Sigmoid colon (tissue), 4 donors: ENCODE data around the gene PTPN6.

Experiments
- EP300 ChIP-seq, 4 donors: sonication (generic); formaldehyde crosslinking; IDR thresholded peaks; one replicate each; pipeline ENCODE4 v1.6.1; 2017; ENCODE audit warnings: antibody characterized with exemption in 4 of 4
- POLR2A ChIP-seq, 2 donors: fragments of 450-650 bp; IDR thresholded peaks; one replicate each; pipeline ENCODE4 v1.6.1; 2016; ENCODE audit warnings: antibody characterized with exemption in 2 of 2, mild to moderate bottlenecking in 2 of 2, moderate library complexity in 2 of 2
- POLR2AphosphoS5 ChIP-seq, 4 donors: sonication (generic); formaldehyde crosslinking; IDR thresholded peaks; one replicate each; pipeline ENCODE4 v1.6.1; 2017; ENCODE audit warnings: antibody characterized with exemption in 4 of 4
- TF ChIP-seq, protein P1 (sequence below), 4 experiments: fragments of 450-650 bp in 3 of 4; fragments of 200-600 bp in 1 of 4; IDR thresholded peaks; one replicate each; pipeline ENCODE4 v1.5.1; 2016 to 2019; ENCODE audit warnings: antibody characterized with exemption in 4 of 4, mild to moderate bottlenecking in 3 of 4, moderate library complexity in 2 of 4

DNA sequence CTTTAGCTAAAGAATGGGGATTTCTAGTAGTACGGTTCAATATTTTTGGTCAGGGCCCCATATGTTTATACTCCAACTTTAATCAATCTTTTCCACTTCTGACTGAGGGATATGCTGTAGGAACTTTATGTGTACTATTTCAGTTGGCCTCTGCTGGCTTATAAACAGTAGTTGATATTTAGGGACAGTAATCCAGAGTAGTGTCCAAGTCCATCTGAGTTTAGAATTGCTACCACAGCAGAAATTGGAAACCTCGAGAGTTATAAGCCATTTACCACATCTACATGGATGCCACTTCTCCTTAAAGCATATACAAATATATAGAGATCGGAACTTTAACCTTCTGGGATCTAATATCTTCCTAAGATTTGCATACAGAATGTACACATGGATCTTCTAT is 55.5 kb downstream of the PTPN6 start:
- TF ChIP-seq, protein P1, sequence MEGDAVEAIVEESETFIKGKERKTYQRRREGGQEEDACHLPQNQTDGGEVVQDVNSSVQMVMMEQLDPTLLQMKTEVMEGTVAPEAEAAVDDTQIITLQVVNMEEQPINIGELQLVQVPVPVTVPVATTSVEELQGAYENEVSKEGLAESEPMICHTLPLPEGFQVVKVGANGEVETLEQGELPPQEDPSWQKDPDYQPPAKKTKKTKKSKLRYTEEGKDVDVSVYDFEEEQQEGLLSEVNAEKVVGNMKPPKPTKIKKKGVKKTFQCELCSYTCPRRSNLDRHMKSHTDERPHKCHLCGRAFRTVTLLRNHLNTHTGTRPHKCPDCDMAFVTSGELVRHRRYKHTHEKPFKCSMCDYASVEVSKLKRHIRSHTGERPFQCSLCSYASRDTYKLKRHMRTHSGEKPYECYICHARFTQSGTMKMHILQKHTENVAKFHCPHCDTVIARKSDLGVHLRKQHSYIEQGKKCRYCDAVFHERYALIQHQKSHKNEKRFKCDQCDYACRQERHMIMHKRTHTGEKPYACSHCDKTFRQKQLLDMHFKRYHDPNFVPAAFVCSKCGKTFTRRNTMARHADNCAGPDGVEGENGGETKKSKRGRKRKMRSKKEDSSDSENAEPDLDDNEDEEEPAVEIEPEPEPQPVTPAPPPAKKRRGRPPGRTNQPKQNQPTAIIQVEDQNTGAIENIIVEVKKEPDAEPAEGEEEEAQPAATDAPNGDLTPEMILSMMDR (IDR thresholded peaks at IDR 0.05), result no peak
- no peak for TF ChIP-seq POLR2AphosphoS5 (IDR thresholded peaks at IDR 0.05)
- no peak for TF ChIP-seq POLR2A (IDR thresholded peaks at IDR 0.05)
- TF ChIP-seq EP300 (IDR thresholded peaks at IDR 0.05), result no peak
